ENCODE results near the gene ACTL7A.

GRCh38 chr9:108832179-108832500 lies 29.9 kb upstream of the ACTL7A start:
- no peak for TF ChIP-seq CTCF (IDR thresholded peaks at IDR 0.05; ENCODE audit: insufficient read depth, low read length)
- no peak for TF ChIP-seq SPI1 (IDR thresholded peaks at IDR 0.05; ENCODE audit: borderline replicate concordance, low read depth)
- no peak for TF ChIP-seq GABPA (IDR thresholded peaks at IDR 0.05; ENCODE audit: low read depth)
- TF ChIP-seq POLR2AphosphoS5 (IDR thresholded peaks at IDR 0.05; ENCODE audit: low read depth), result no peak
